GM12878 (cell line): ENCODE results near the gene PKN3. TPM values are rescaled to one million over a fixed set of nuclear protein-coding genes. Genes with fewer than 3 reads are reported as not detected.

Experiments
- ATAC-seq: fragments of 200-7000 bp; cut with Tn5 transposase; 3 replicates; pipeline ENCODE4 v1.9.1; 2020; ENCODE audit warnings: mild to moderate bottlenecking, moderate library complexity
- BruUV-seq: library from RNA; stranded (reverse); fragments of 400-500 nt; replicated peaks from 2 replicates; lab custom pipeline; 2021; lab: Mats Ljungman, UMichigan
- CTCF ChIA-PET: fragments of 300-600 bp; sonication (Branson Sonifier 250); formaldehyde crosslinking; extraction: SDS; loops from one replicate; lab custom pipeline; 2021; ENCODE audit warnings: inconsistent platforms; lab: Yijun Ruan, JAX
- POLR2A ChIA-PET: fragments of 350-600 bp; formaldehyde crosslinking; extraction: SDS; loops from one replicate; lab custom pipeline; 2021; ENCODE audit warnings: inconsistent platforms; lab: Charles Lee
- RAD21 ChIA-PET: fragments of 300-600 bp; sonication (Branson Sonifier 250); formaldehyde crosslinking; loops from one replicate; lab custom pipeline; 2023; ENCODE audit warnings: antibody characterized with exemption; ENCODE audit not compliant: unreplicated experiment; lab: Charles Lee
- SMC1A ChIA-PET: fragments of 300-600 bp; sonication (Branson Sonifier 250); formaldehyde crosslinking; loops from one replicate; lab custom pipeline; 2023; ENCODE audit not compliant: unreplicated experiment, uncharacterized antibody; lab: Charles Lee
- DNase-seq: peaks from one replicate; pipeline ENCODE4 v3.0.0-alpha.2; 2011; ENCODE audit warnings: low read depth, low spot score
- FAIRE-seq: peaks from 3 replicates; lab custom pipeline; 2011; peaks lifted over from hg19 to GRCh38; lab: Jason Lieb, UNC
- H2AFZ ChIP-seq: 2 replicates; pipeline ENCODE4 v1.6.0; 2011; ENCODE audit warnings: low read depth, low read length, control low read depth; ENCODE audit not compliant: control insufficient read depth
- H3K27ac ChIP-seq: 2 replicates; pipeline ENCODE4 v1.5.1; 2011; ENCODE audit warnings: control low read depth; ENCODE audit not compliant: control insufficient read depth, insufficient read depth
- H3K27me3 ChIP-seq, 2 experiments: replicated peaks in 1 of 2; 2 replicates each; pipeline versions ENCODE4 v1.6.0 to v1.6.1; 2011; ENCODE audit warnings: low read length in 1 of 2; ENCODE audit not compliant: control insufficient read depth in 2 of 2, insufficient read depth in 2 of 2
- H3K36me3 ChIP-seq, 2 experiments: 2 replicates each; pipeline ENCODE4 v1.5.1; 2011; ENCODE audit warnings: low read length in 1 of 2; ENCODE audit not compliant: control insufficient read depth in 2 of 2, insufficient read depth in 2 of 2
- H3K4me1 ChIP-seq: 2 replicates; pipeline ENCODE4 v1.6.1; 2011; ENCODE audit warnings: mild to moderate bottlenecking, low read length, moderate library complexity, mixed read lengths; ENCODE audit not compliant: control insufficient read depth, insufficient read depth
- H3K4me2 ChIP-seq: 2 replicates; pipeline ENCODE4 v1.6.0; 2011; ENCODE audit warnings: control low read depth; ENCODE audit not compliant: control insufficient read depth, insufficient read depth
- H3K4me3 ChIP-seq: fragments of 200-600 bp; sonication (generic); 2 replicates; pipeline ENCODE4 v1.5.1; 2016
- H3K79me2 ChIP-seq: 2 replicates; pipeline ENCODE4 v1.6.0; 2011; ENCODE audit warnings: low read length; ENCODE audit not compliant: control insufficient read depth, insufficient read depth
- H3K9ac ChIP-seq: 2 replicates; pipeline ENCODE4 v1.8.0; 2011; ENCODE audit warnings: low read length, control low read depth, mixed read lengths; ENCODE audit not compliant: control insufficient read depth, insufficient read depth
- H3K9me3 ChIP-seq: replicated peaks from 3 replicates; pipeline ENCODE4 v1.5.1; 2011; ENCODE audit warnings: mild to moderate bottlenecking, low read length; ENCODE audit not compliant: control insufficient read depth, insufficient read depth
- H4K20me1 ChIP-seq: 2 replicates; pipeline ENCODE4 v1.6.0; 2011; ENCODE audit not compliant: control insufficient read depth, insufficient read depth
- CBX5 ChIP-seq: sonication (generic); IDR thresholded peaks from 2 replicates; pipeline ENCODE4 v1.6.1; 2016; ENCODE audit warnings: low read depth, moderate library complexity, mild to moderate bottlenecking, inconsistent platforms
- CHD1 ChIP-seq: IDR thresholded peaks from 2 replicates; pipeline ENCODE4 v1.6.1; 2012; ENCODE audit warnings: low read depth, low read length, improper control_type of control experiment
- CHD2 ChIP-seq: IDR thresholded peaks from 2 replicates; pipeline ENCODE4 v1.6.1; 2011; ENCODE audit warnings: low read depth, low read length, improper control_type of control experiment, borderline replicate concordance
- MYB ChIP-seq: fragments of 150-350 bp; IDR thresholded peaks from 2 replicates; pipeline ENCODE4 v1.6.1; 2014; ENCODE audit warnings: mild to moderate bottlenecking, low read depth, low read length, borderline replicate concordance
- NFYB ChIP-seq: IDR thresholded peaks from 2 replicates; pipeline ENCODE4 v1.6.1; 2011; ENCODE audit warnings: low read depth, mild to moderate bottlenecking, low read length, improper control_type of control experiment, moderate library complexity; ENCODE audit not compliant: insufficient read depth
- ZNF592 ChIP-seq: fragments of 450-650 bp; IDR thresholded peaks from 2 replicates; pipeline ENCODE4 v1.6.1; 2017; ENCODE audit warnings: mild to moderate bottlenecking, moderate library complexity
- ZSCAN29 ChIP-seq: fragments of 450-650 bp; IDR thresholded peaks from 2 replicates; pipeline ENCODE4 v1.6.1; 2017; ENCODE audit warnings: mild to moderate bottlenecking, moderate library complexity
- WGBS: methylation state at CpG from one replicate; pipeline ENCODE4 v1.1.6; 2016; ENCODE audit warnings: low lambda C conversion rate; ENCODE audit not compliant: insufficient replicate concordance, insufficient coverage; ENCODE audit errors: missing lambda C conversion rate; 5-methylcytosine and 5-hydroxymethylcytosine counted together
- in situ Hi-C: fragments of 300-500 bp; cut with MboI; formaldehyde crosslinking; loops from 9 replicates; pipeline ENCODE4 v1.14.3; 2018; ENCODE audit warnings: mixed read lengths
- intact Hi-C: fragments of 100-400 bp; cut with micrococcal nuclease; formaldehyde crosslinking; loops from one replicate; pipeline ENCODE4 v1.14.2; 2022; ENCODE audit not compliant: unreplicated experiment
- polyA plus RNA-seq, 11 experiments: library from polyadenylated mRNA; depleted of rRNA in 4 of 11; unstranded in 6 of 11; stranded (reverse) in 5 of 11; fragments of >200 nt; fragmentation: Nextera tagmentation in 4 of 11; fragmentation: Illumina TruSeq in 1 of 11; extraction: Ambion mirVana in 4 of 11; extraction: Trizol in 1 of 11; gene quantifications; 1 replicate in 1 of 11; 2 replicates in 10 of 11; pipeline versions ENCODE4 v1.2.1 to v1.2.3, GENCODE V29; 2011 to 2016; ENCODE audit warnings: inconsistent platforms in 2 of 11, missing spikeins in 2 of 11, low read depth in 1 of 11
- total RNA-seq, 4 experiments: library from RNA; depleted of rRNA in 3 of 4; stranded (reverse); fragments of >200 nt in 3 of 4; fragmentation: Illumina TruSeq in 1 of 4; extraction: Trizol in 1 of 4; gene quantifications; 2 replicates each; pipeline versions ENCODE4 v1.2.1 to v1.2.3, GENCODE V29; 2013 to 2021

Gene PKN3
- total and polyA plus RNA-seq, 10 of the 15 experiments (the other 5 are each of a cell fraction or from before 2014, with no cell fraction given) = 0.35 to 11.0 (median 3.3) TPM

GRCh38 chr9:128727640-128728248 is 25.4 kb downstream of the PKN3 start:
- ATAC-seq (no peak), DNase-seq (no peak), FAIRE-seq (no peak)
- Histone ChIP-seq H3K9ac (no peak overlapping the region), H3K36me3 (no peaks in the 10 kb centered on the region; a peak in 1 of 4 replicates), H2AFZ (no peak overlapping the region), H3K4me3 (no peak overlapping the region), H3K9me3 (no peaks in the 10 kb centered on the region), H3K27me3 (no peaks in the 10 kb centered on the region), H3K4me2 (no peak overlapping the region), H3K27ac (no peak overlapping the region), H4K20me1 (no peaks in the 10 kb centered on the region), H3K4me1 (peaks cover 5% of the 10 kb centered on the region), H3K79me2 (peaks cover 15% of the 10 kb centered on the region)
- RAD21 ChIA-PET = no interaction called here
- BruUV-seq = no TSS peak
- POLR2A ChIA-PET = no interaction called here
- CTCF ChIA-PET = no interaction called here
- intact Hi-C loops (no loop called here), in situ Hi-C loops (no loop called here)
- TF ChIP-seq MYB = no peak
- no peak for TF ChIP-seq CBX5
- TF ChIP-seq CHD2 = no peak
- no peak for TF ChIP-seq NFYB
- no peak for TF ChIP-seq CHD1
- TF ChIP-seq ZNF592 = no peak
- TF ChIP-seq ZSCAN29 = no peak
- SMC1A ChIA-PET = no interaction called here
- 74% methylated on average over 5 of the region's 5 CpGs for WGBS
